Kidney (tissue), 14 donors: ENCODE measurements around the gene ENAH. TPM values are rescaled to one million over a fixed set of nuclear protein-coding genes. Genes with fewer than 3 reads are reported as not detected.

ENCODE experiments used
- DNase-seq, 5 donors: peaks; one replicate each; pipeline ENCODE4 v3.0.0-alpha.2; 2013 to 2020
- FAIRE-seq: peaks from 2 replicates; lab custom pipeline; 2012; peaks lifted over from hg19 to GRCh38; lab: Jason Lieb, UNC
- H3K27ac ChIP-seq, 2 donors: one replicate each; pipeline ENCODE4 v1.7.0; 2013; ENCODE audit warnings: low read depth in 2 of 2, low read length in 2 of 2, inconsistent platforms in 1 of 2
- H3K27me3 ChIP-seq: one replicate; pipeline ENCODE4 v1.7.1; 2013; ENCODE audit warnings: low read length, inconsistent platforms; ENCODE audit not compliant: control insufficient read depth, insufficient read depth
- H3K36me3 ChIP-seq, 3 donors: one replicate each; pipeline versions ENCODE4 v1.7.0 to v1.7.1; 2013; ENCODE audit warnings: low read length in 3 of 3, control low read depth in 1 of 3, inconsistent platforms in 1 of 3; ENCODE audit not compliant: insufficient read depth in 3 of 3, control insufficient read depth in 2 of 3
- H3K4me1 ChIP-seq, 3 donors: one replicate each; pipeline versions ENCODE4 v1.7.0 to v1.7.1; 2013; ENCODE audit warnings: low read length in 3 of 3, inconsistent platforms in 1 of 3, low read depth in 1 of 3; ENCODE audit not compliant: control insufficient read depth in 2 of 3, insufficient read depth in 2 of 3
- H3K4me3 ChIP-seq, 3 donors: one replicate each; pipeline versions ENCODE4 v1.7.0 to v1.8.1; 2013; ENCODE audit warnings: low read length in 3 of 3, control low read depth in 1 of 3, inconsistent platforms in 1 of 3
- H3K9ac ChIP-seq, 3 donors: one replicate each; pipeline versions ENCODE4 v1.7.0 to v1.7.1; 2013; ENCODE audit warnings: low read length in 3 of 3, control low read depth in 1 of 3, inconsistent platforms in 1 of 3
- H3K9me3 ChIP-seq, 3 donors: one replicate each; pipeline versions ENCODE4 v1.7.0 to v1.7.1; 2013; ENCODE audit warnings: low read length in 3 of 3, control low read depth in 1 of 3, inconsistent platforms in 1 of 3; ENCODE audit not compliant: control insufficient read depth in 2 of 3, insufficient read depth in 1 of 3
- CTCF ChIP-seq: IDR thresholded peaks from 3 replicates; pipeline ENCODE4 v1.5.1; 2012; ENCODE audit warnings: mild to moderate bottlenecking, moderate library complexity, borderline replicate concordance; ENCODE audit not compliant: insufficient read depth; ENCODE audit errors: extremely low read depth
- intact Hi-C: fragments of 100-400 bp; cut with DNase I; formaldehyde crosslinking; loops from one replicate; pipeline ENCODE4 v1.11.1; 2022
- polyA plus RNA-seq: library from polyadenylated mRNA; stranded (reverse); fragments of 350-450 nt; fragmentation: Illumina TruSeq; extraction: RNeasy Lipid Tissue Mini Kit (QIAGEN cat#74804); gene quantifications from one replicate; pipeline ENCODE4 v1.2.3, GENCODE V29; 2014; ENCODE audit warnings: low read depth, low replicate concordance; ENCODE audit not compliant: insufficient read depth
- total RNA-seq: library from RNA; stranded (reverse); fragmentation: NEBNext Ultra II Directional; extraction: Animal tissue kit (Norgen Biotek cat#: 25700); gene quantifications from one replicate; pipeline ENCODE4 v1.2.1, GENCODE V29; 2021
- donor health status: control.
- donor health status: control.
- donor health status: control.
- donor health status: control.
- donor health status: control.
- donor health status: DM: yes; HTN: yes; CAD: no.
- donor health status: Normal renal cell carcinoma (clear cell type).

Gene ENAH
- total and polyA plus RNA-seq, 2 donors from 2014 or later, result 6.2 to 42.3 TPM

GRCh38 chr1:225508538-225509375, 144.2 kb downstream of the ENAH start:
- no peak overlapping the region for H3K27ac ChIP-seq
- no peaks in the 10 kb centered on the region for H3K9me3 ChIP-seq
- intact Hi-C loops, result no loop called here
- no peaks in the 10 kb centered on the region for H3K4me1 ChIP-seq
- no peak for TF ChIP-seq CTCF
- no peak overlapping the region for H3K9ac ChIP-seq
- H3K27me3 ChIP-seq, result no peaks in the 10 kb centered on the region
- H3K36me3 ChIP-seq, result no peaks in the 10 kb centered on the region
- peak; percentile 90 for FAIRE-seq
- no peak overlapping the region for H3K4me3 ChIP-seq
- peak in 1 of 5 donors; percentile 16 for DNase-seq

- Histone ChIP-seq H3K27ac (no peak overlapping the region), H3K9me3 (no peaks in the 10 kb centered on the region), H3K4me3 (no peak overlapping the region), H3K9ac (no peak overlapping the region), H3K36me3 (no peaks in the 10 kb centered on the region), H3K27me3 (no peaks in the 10 kb centered on the region), H3K4me1 (no peaks in the 10 kb centered on the region)
- DNase-seq (no peak), FAIRE-seq (no peak)
- TF ChIP-seq CTCF, result no peak
- intact Hi-C loops, result no loop called here
Measured at GRCh38 chr1:225506727-225507126, 146.2 kb downstream of the ENAH start.

DNA sequence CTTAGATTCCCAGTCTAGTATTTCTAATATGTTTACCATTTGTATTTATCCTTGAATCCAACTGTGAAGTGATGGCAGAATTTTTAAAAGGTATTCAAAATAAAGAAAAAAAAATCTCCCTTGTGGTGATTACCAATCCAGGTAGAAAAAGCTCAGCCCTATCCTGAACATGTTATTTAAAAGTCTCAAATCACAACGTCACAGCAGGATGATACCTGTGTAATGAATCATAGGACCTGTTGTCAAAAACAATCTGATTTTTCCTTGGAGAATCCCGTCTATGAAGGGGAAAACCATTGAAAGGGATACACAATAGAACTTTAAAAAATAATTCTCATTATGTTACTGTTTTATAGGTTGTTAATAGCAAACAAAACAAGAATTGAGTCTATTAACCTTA, 148.1 kb downstream of the ENAH start:
- Histone ChIP-seq H3K4me3 (no peak overlapping the region), H3K4me1 (no peaks in the 10 kb centered on the region), H3K27me3 (no peaks in the 10 kb centered on the region), H3K9me3 (no peaks in the 10 kb centered on the region), H3K9ac (no peak overlapping the region), H3K36me3 (peaks cover 0 to 2% (median 0%) of the 10 kb centered on the region in 3 donors), H3K27ac (no peak overlapping the region)
- FAIRE-seq, result no peak
- TF ChIP-seq CTCF, result no peak
- no peak for DNase-seq
- intact Hi-C loops, result no loop called here
